Mucosa of stomach (tissue), 1 donor: ENCODE results near the gene OR1F1.
A peak's percentile ranks its signal among the peaks of the same experiment; 100 is the strongest.
"Not testable (repeated sequence)": the region's sequence is repeated elsewhere in the genome, so short reads cannot be mapped to it uniquely, and the experiment has no call there.

Experiments used
- H3K27me3 ChIP-seq: one replicate; pipeline ENCODE4 v1.7.0; 2013; ENCODE audit warnings: mild to moderate bottlenecking, low read length; ENCODE audit not compliant: control insufficient read depth, insufficient read depth
- H3K36me3 ChIP-seq: one replicate; pipeline ENCODE4 v1.7.0; 2013; ENCODE audit warnings: low read length; ENCODE audit not compliant: control insufficient read depth, insufficient read depth
- H3K4me1 ChIP-seq: one replicate; pipeline ENCODE4 v1.7.0; 2013; ENCODE audit warnings: mild to moderate bottlenecking, low read length; ENCODE audit not compliant: control insufficient read depth, insufficient read depth
- H3K4me3 ChIP-seq: one replicate; pipeline ENCODE4 v1.7.0; 2013; ENCODE audit warnings: low read length
- H3K9ac ChIP-seq: one replicate; pipeline ENCODE4 v1.7.0; 2013; ENCODE audit warnings: mild to moderate bottlenecking, low read length, moderate library complexity
- H3K9me3 ChIP-seq: one replicate; pipeline ENCODE4 v1.7.0; 2013; ENCODE audit warnings: mild to moderate bottlenecking, low read length, moderate library complexity; ENCODE audit not compliant: control insufficient read depth
- donor health status: Pancreatic carcinoma.

The OR1F1 gene

GRCh38 chr16:3155181-3155580 is 32.8 kb upstream of the OR1F1 start:
- no peaks in the 10 kb centered on the region for H3K36me3 ChIP-seq
- peaks cover 3% of the 10 kb centered on the region for H3K27me3 ChIP-seq
- H3K9me3 ChIP-seq = no peaks in the 10 kb centered on the region
- H3K4me1 ChIP-seq = peaks cover 13% of the 10 kb centered on the region
- H3K4me3 ChIP-seq = no peak overlapping the region
- H3K9ac ChIP-seq = no peak overlapping the region

- Histone ChIP-seq H3K36me3 (no peaks in the 10 kb centered on the region), H3K9me3 (no peaks in the 10 kb centered on the region), H3K27me3 (peaks cover 6% of the 10 kb centered on the region), H3K4me1 (peaks cover 13% of the 10 kb centered on the region), H3K9ac (no peak overlapping the region), H3K4me3 (no peak overlapping the region)
These were observed 32.0 kb upstream of the OR1F1 start for GRCh38 chr16:3155972-3156371.

- Histone ChIP-seq H3K36me3 (no peaks in the 10 kb centered on the region), H3K9me3 (no peaks in the 10 kb centered on the region), H3K4me3 (peak overlapping the region; percentile 71), H3K27me3 (peaks cover 6% of the 10 kb centered on the region), H3K9ac (peak overlapping the region; percentile 83), H3K4me1 (peaks cover 7% of the 10 kb centered on the region)
These were observed 30.6 kb upstream of the OR1F1 start for GRCh38 chr16:3157229-3158025.

GRCh38 chr16:3158026-3158509 is 29.9 kb upstream of the OR1F1 start:
- Histone ChIP-seq H3K9ac (peak overlapping the region; percentile 83), H3K4me1 (peaks cover 5% of the 10 kb centered on the region), H3K4me3 (peak overlapping the region; percentile 71), H3K27me3 (peaks cover 6% of the 10 kb centered on the region), H3K36me3 (no peaks in the 10 kb centered on the region), H3K9me3 (no peaks in the 10 kb centered on the region)

GRCh38 chr16:3158510-3159314 is 29.3 kb upstream of the OR1F1 start:
- peak overlapping the region; percentile 83 for H3K9ac ChIP-seq
- H3K9me3 ChIP-seq = no peaks in the 10 kb centered on the region
- peaks cover 5% of the 10 kb centered on the region for H3K4me1 ChIP-seq
- H3K36me3 ChIP-seq = no peaks in the 10 kb centered on the region
- H3K27me3 ChIP-seq = peaks cover 6% of the 10 kb centered on the region
- H3K4me3 ChIP-seq = peak overlapping the region; percentile 71

GRCh38 chr16:3161235-3162018 is 26.6 kb upstream of the OR1F1 start:
- peaks cover 11% of the 10 kb centered on the region for H3K27me3 ChIP-seq
- H3K4me1 ChIP-seq = peaks cover 5% of the 10 kb centered on the region
- no peaks in the 10 kb centered on the region for H3K9me3 ChIP-seq
- no peak overlapping the region for H3K9ac ChIP-seq
- no peaks in the 10 kb centered on the region for H3K36me3 ChIP-seq
- H3K4me3 ChIP-seq = no peak overlapping the region

GRCh38 chr16:3164121-3164991 is 23.6 kb upstream of the OR1F1 start:
- Histone ChIP-seq H3K9me3 (no peaks in the 10 kb centered on the region), H3K27me3 (peaks cover 25% of the 10 kb centered on the region), H3K9ac (no peak overlapping the region), H3K36me3 (no peaks in the 10 kb centered on the region), H3K4me1 (no peaks in the 10 kb centered on the region), H3K4me3 (no peak overlapping the region)

- Histone ChIP-seq H3K9ac (no peak overlapping the region), H3K36me3 (no peaks in the 10 kb centered on the region), H3K27me3 (peaks cover 28% of the 10 kb centered on the region), H3K9me3 (no peaks in the 10 kb centered on the region), H3K4me1 (peaks cover 1% of the 10 kb centered on the region), H3K4me3 (no peak overlapping the region)
These were observed 22.7 kb upstream of the OR1F1 start for GRCh38 chr16:3165111-3165822.

- no peaks in the 10 kb centered on the region for H3K9me3 ChIP-seq
- H3K27me3 ChIP-seq = peaks cover 39% of the 10 kb centered on the region
- no peaks in the 10 kb centered on the region for H3K36me3 ChIP-seq
- no peak overlapping the region for H3K4me3 ChIP-seq
- peaks cover 14% of the 10 kb centered on the region for H3K4me1 ChIP-seq
- H3K9ac ChIP-seq = no peak overlapping the region
These were observed 21.5 kb upstream of the OR1F1 start for GRCh38 chr16:3166505-3166886.

- peaks cover 18% of the 10 kb centered on the region for H3K4me1 ChIP-seq
- not testable (repeated sequence) for H3K36me3 ChIP-seq, H3K9ac ChIP-seq, H3K9me3 ChIP-seq, H3K4me3 ChIP-seq
- peaks cover 57% of the 10 kb centered on the region for H3K27me3 ChIP-seq
These were observed 19.3 kb upstream of the OR1F1 start for GRCh38 chr16:3168729-3169128.
